ENCODE measurements around the gene HNRNPF.

The HNRNPF gene

GRCh38 chr10:43408331-43408709 is 666 bp downstream of the HNRNPF start:
- H3K4me1 ChIP-seq (ENCODE audit: low read length): peaks cover 13% of the 10 kb centered on the region
- H3F3A ChIP-seq (ENCODE audit: insufficient read depth, low read length): peaks cover 52% of the 10 kb centered on the region
- H2AFZ ChIP-seq (ENCODE audit: low read length): no peak overlapping the region
- no peaks in the 10 kb centered on the region for H3K9me2 ChIP-seq (replicated peaks; ENCODE audit: insufficient read depth, low read length)
- peaks cover 56% of the 10 kb centered on the region for H3K79me2 ChIP-seq (ENCODE audit: low read length)
- H3K27ac ChIP-seq (ENCODE audit: low read length): peak overlapping the region; percentile 100
- H3K27me3 ChIP-seq (replicated peaks; ENCODE audit: insufficient read depth, low read length): no peaks in the 10 kb centered on the region
- no peak for TF ChIP-seq EZH2phosphoT487 (IDR thresholded peaks at IDR 0.05; ENCODE audit: low read length)
- no peak for TF ChIP-seq EZH2 (optimal IDR thresholded peaks at IDR 0.05; ENCODE audit: low read depth, low read length)
- TF ChIP-seq, protein P1, sequence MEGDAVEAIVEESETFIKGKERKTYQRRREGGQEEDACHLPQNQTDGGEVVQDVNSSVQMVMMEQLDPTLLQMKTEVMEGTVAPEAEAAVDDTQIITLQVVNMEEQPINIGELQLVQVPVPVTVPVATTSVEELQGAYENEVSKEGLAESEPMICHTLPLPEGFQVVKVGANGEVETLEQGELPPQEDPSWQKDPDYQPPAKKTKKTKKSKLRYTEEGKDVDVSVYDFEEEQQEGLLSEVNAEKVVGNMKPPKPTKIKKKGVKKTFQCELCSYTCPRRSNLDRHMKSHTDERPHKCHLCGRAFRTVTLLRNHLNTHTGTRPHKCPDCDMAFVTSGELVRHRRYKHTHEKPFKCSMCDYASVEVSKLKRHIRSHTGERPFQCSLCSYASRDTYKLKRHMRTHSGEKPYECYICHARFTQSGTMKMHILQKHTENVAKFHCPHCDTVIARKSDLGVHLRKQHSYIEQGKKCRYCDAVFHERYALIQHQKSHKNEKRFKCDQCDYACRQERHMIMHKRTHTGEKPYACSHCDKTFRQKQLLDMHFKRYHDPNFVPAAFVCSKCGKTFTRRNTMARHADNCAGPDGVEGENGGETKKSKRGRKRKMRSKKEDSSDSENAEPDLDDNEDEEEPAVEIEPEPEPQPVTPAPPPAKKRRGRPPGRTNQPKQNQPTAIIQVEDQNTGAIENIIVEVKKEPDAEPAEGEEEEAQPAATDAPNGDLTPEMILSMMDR (IDR thresholded peaks at IDR 0.05; ENCODE audit: low read length): no peak
- H3K9me3 ChIP-seq (replicated peaks; ENCODE audit: insufficient read depth, low read length): no peaks in the 10 kb centered on the region
- H4K20me1 ChIP-seq (ENCODE audit: insufficient read depth, low read length): peaks cover 18% of the 10 kb centered on the region
- H3K4me2 ChIP-seq (ENCODE audit: low read depth, low read length): peak overlapping the region; percentile 88
- peak overlapping the region; percentile 100 for H3K9ac ChIP-seq (ENCODE audit: low read length)
- H3K36me3 ChIP-seq (replicated peaks; ENCODE audit: insufficient read depth, low read length): no peaks in the 10 kb centered on the region
- peak overlapping the region; percentile 91 for H3K4me3 ChIP-seq (ENCODE audit: low read length)
- DNase-seq: no peak

DNA sequence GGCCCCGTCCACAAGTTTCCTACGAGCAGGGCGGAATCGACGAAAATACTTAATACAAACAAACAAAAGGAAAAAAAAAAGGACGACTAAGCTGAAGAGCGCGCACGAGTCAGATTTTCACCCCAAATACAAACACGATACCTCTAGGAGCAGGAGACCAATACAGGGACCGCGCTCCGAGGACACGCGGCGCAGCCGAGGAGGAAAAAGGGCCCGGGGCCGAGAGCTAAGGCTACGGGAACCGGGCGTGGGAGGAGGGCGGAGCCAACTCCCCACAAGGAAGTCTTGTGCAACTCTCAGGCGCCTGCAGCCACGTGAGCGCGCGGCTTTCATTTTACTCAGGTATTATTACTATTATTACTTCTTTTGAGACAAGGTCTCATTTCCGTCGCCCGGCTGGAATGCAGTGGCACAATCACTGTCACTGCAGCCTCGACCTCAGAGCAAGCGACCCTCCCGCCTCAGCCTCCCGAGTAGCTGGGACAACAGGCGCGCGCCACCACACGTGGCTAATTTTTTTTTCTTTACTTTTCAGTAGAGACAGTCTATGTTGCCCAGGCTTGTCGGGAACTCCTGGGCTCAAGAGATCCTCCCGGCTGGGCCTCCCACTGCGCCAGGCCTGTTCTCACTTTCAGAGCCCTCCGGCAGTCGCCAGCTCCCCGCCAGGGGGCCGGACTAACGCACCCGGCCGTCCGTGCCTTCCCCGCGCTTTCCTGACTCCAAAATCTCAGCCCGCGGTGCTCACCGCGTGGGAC is 1.2 kb downstream of the HNRNPF start:
- H3K9me3 ChIP-seq (replicated peaks; ENCODE audit: insufficient read depth, low read length): no peaks in the 10 kb centered on the region
- H2AFZ ChIP-seq (ENCODE audit: low read length): no peak overlapping the region
- H3K4me2 ChIP-seq (ENCODE audit: low read depth, low read length): peak overlapping the region; percentile 88
- H3K79me2 ChIP-seq (ENCODE audit: low read length): peaks cover 61% of the 10 kb centered on the region
- H3K27ac ChIP-seq (ENCODE audit: low read length): peak overlapping the region; percentile 100
- TF ChIP-seq EZH2phosphoT487 (IDR thresholded peaks at IDR 0.05; ENCODE audit: low read length): no peak
- TF ChIP-seq, protein P1 (IDR thresholded peaks at IDR 0.05; ENCODE audit: low read length): peak; percentile 40
- peaks cover 24% of the 10 kb centered on the region for H4K20me1 ChIP-seq (ENCODE audit: insufficient read depth, low read length)
- H3K4me3 ChIP-seq (ENCODE audit: low read length): peak overlapping the region; percentile 91
- H3K4me1 ChIP-seq (ENCODE audit: low read length): peaks cover 18% of the 10 kb centered on the region
- peak overlapping the region; percentile 100 for H3K9ac ChIP-seq (ENCODE audit: low read length)
- H3K9me2 ChIP-seq (replicated peaks; ENCODE audit: insufficient read depth, low read length): no peaks in the 10 kb centered on the region
- no peaks in the 10 kb centered on the region for H3K36me3 ChIP-seq (replicated peaks; ENCODE audit: insufficient read depth, low read length)
- DNase-seq: peak; percentile 94
- H3F3A ChIP-seq (ENCODE audit: insufficient read depth, low read length): peaks cover 56% of the 10 kb centered on the region
- no peaks in the 10 kb centered on the region for H3K27me3 ChIP-seq (replicated peaks; ENCODE audit: insufficient read depth, low read length)

DNA sequence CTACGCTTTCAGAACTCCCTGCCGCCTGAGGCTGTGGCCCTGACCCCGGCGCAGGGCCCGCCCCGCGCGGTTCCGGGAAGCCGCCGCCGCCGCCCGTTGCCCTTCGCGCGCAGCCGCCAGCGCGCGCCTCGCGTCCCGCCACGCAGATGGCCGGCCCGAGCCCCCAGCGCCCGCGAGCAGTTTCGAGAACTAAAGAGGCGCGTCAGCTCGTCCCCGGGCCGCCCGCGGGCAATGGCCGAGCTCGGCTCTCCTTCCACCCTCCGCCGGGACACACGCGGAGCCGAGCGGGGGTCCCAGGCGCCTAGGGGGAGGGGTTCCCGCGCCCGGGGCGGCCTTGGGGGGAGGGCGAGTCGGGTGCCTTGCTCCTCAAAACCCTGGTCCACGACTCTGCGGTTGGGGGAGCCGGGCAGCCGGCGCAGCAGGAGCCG is 1.8 kb downstream of the HNRNPF start:
- Histone ChIP-seq H3K36me3 (replicated peaks; ENCODE audit: insufficient read depth, low read length) (no peaks in the 10 kb centered on the region), H3K79me2 (ENCODE audit: low read length) (peaks cover 67% of the 10 kb centered on the region), H3F3A (ENCODE audit: insufficient read depth, low read length) (peaks cover 62% of the 10 kb centered on the region), H4K20me1 (ENCODE audit: insufficient read depth, low read length) (peaks cover 30% of the 10 kb centered on the region), H3K9me3 (replicated peaks; ENCODE audit: insufficient read depth, low read length) (no peaks in the 10 kb centered on the region), H3K9ac (ENCODE audit: low read length) (peak overlapping the region; percentile 100), H3K4me3 (ENCODE audit: low read length) (peak overlapping the region; percentile 91), H3K27ac (ENCODE audit: low read length) (peak overlapping the region; percentile 100), H3K4me1 (ENCODE audit: low read length) (peaks cover 24% of the 10 kb centered on the region), H3K27me3 (replicated peaks; ENCODE audit: insufficient read depth, low read length) (no peaks in the 10 kb centered on the region), H3K9me2 (replicated peaks; ENCODE audit: insufficient read depth, low read length) (no peaks in the 10 kb centered on the region), H3K4me2 (ENCODE audit: low read depth, low read length) (peak overlapping the region; percentile 91), H2AFZ (ENCODE audit: low read length) (no peak overlapping the region)
- TF ChIP-seq EZH2phosphoT487 (IDR thresholded peaks at IDR 0.05; ENCODE audit: low read length) (no peak), EZH2 (optimal IDR thresholded peaks at IDR 0.05; ENCODE audit: low read depth, low read length) (no peak)
- TF ChIP-seq, protein P1 (IDR thresholded peaks at IDR 0.05; ENCODE audit: low read length): no peak
- peak; percentile 69 for DNase-seq
